ENCODE results near the gene SDHD.
"Not testable (repeated sequence)": the region's sequence is repeated elsewhere in the genome, so short reads cannot be mapped to it uniquely, and the experiment has no call there.

Gene SDHD

GRCh38 chr11:112086422-112087191, at the start of gene SDHD, which contains the start of gene TIMM8B:
Gene SDHD (plus strand): TSS chr11:112086873. CDS start chr11:112086908, 35 bp downstream.
Gene TIMM8B (minus strand): TSS chr11:112086756. CDS start chr11:112086723, 33 bp downstream.
- peak; percentile 95 for DNase-seq

GRCh38 chr11:112037527-112037926, 49.1 kb upstream of the SDHD start:
- no peak for DNase-seq

- no peak for DNase-seq
Measured at GRCh38 chr11:112042161-112042960, 44.3 kb upstream of the SDHD start.

- no peak for DNase-seq
Measured at GRCh38 chr11:112042961-112043304, 43.7 kb upstream of the SDHD start.

GRCh38 chr11:112044961-112045360, 41.7 kb upstream of the SDHD start:
- no peak for DNase-seq

GRCh38 chr11:112046647-112047046, 40.0 kb upstream of the SDHD start:
- DNase-seq, result not testable (repeated sequence)

GRCh38 chr11:112048256-112048655, 38.4 kb upstream of the SDHD start:
- not testable (repeated sequence) for DNase-seq

- no peak for DNase-seq
Measured at GRCh38 chr11:112049777-112050176, 36.9 kb upstream of the SDHD start.

GRCh38 chr11:112050721-112051120, 36.0 kb upstream of the SDHD start:
- no peak for DNase-seq

GRCh38 chr11:112051768-112052167, 34.9 kb upstream of the SDHD start:
- DNase-seq, result no peak

- DNase-seq, result no peak
Measured at GRCh38 chr11:112057170-112057569, 29.5 kb upstream of the SDHD start.

- no peak for DNase-seq
Measured at GRCh38 chr11:112058103-112058502, 28.6 kb upstream of the SDHD start.

GRCh38 chr11:112062923-112063322, 23.8 kb upstream of the SDHD start:
- no peak for DNase-seq

GRCh38 chr11:112073941-112074811, 12.5 kb upstream of the SDHD start, which contains the start of the genes NKAPD1 and PIH1D2:
Gene NKAPD1 (plus strand): TSS chr11:112074299. CDS start chr11:112075575, 1,276 bp downstream.
Gene PIH1D2 (minus strand): TSS chr11:112074017. CDS start chr11:112073174, 843 bp downstream.
- peak; percentile 80 for DNase-seq

- DNase-seq, result no peak
Measured at GRCh38 chr11:112082729-112083128, 3.9 kb upstream of the SDHD start.

GRCh38 chr11:112085822-112086421, 751 bp upstream of the SDHD start:
- DNase-seq, result peak; percentile 28

GRCh38 chr11:112087212-112087611, 539 bp downstream of the SDHD start:
- DNase-seq, result no peak

- not testable (repeated sequence) for DNase-seq
Measured at GRCh38 chr11:112095302-112095701, 8.6 kb downstream of the SDHD start.

- no peak for DNase-seq
Measured at GRCh38 chr11:112096194-112096593, 9.5 kb downstream of the SDHD start.

- no peak for DNase-seq
Measured at GRCh38 chr11:112097734-112098528, 11.3 kb downstream of the SDHD start.

- DNase-seq, result no peak
Measured at GRCh38 chr11:112100462-112100861, 13.8 kb downstream of the SDHD start.

Measured in CD4-positive, alpha-beta T cell treated with Interleukin-6 for 4 hours (primary cell).